HG02588 (cell line): ENCODE measurements around the gene PMAIP1.
A peak's percentile ranks its signal among the peaks of the same experiment; 100 is the strongest.

Experiments
- ATAC-seq: cut with Tn5 transposase; IDR thresholded peaks from one replicate; pipeline ENCODE4 v1.9.1; 2021; ENCODE audit warnings: mild to moderate bottlenecking, moderate library complexity; ENCODE audit not compliant: unreplicated experiment

Gene PMAIP1

DNA sequence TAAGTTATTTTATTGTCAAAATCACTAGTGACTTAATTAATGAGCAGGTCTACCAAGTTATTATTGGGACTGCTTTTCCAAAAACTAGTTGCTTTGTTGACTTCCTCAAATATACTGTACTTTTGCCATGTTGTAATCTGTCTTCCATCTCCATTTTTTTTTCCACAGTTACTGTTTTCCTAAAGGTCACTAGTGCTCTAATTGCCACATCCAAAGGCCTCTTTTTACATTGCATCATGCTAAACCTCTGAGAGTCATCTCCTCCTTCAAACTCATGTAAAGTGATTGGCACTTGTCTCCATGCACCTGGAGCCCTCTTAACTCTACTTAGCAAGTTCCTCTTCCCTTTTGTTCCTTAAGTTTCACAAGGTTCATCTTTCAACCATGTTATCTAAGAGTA is 11.8 kb downstream of the PMAIP1 start:
- ATAC-seq, result no peak

DNA sequence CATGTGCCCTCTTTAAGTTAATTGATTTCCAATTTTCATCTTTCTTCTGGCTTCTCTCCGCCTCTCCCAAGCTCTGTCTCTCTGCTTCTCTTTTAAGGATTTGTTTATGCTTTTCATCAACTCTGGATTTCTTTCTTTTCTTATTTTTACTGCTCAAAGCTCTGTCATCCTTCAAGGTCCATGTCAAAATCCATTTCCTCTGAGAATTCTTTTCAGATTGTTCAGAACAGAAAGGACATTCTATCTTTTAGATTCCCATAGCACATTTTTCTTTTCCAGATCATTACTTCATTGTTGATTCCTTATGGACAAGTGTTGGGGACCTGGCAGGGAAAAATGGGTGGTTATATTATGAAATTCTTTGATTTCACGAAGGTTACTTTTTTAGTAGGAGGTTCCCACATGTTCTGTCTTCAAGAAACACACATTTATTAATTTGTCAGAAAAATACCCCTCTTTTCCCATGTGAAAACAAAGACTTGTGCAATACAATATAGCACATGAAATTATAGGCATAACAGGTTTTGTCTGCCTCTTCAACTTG is 12.3 kb downstream of the PMAIP1 start:
- no peak for ATAC-seq

DNA sequence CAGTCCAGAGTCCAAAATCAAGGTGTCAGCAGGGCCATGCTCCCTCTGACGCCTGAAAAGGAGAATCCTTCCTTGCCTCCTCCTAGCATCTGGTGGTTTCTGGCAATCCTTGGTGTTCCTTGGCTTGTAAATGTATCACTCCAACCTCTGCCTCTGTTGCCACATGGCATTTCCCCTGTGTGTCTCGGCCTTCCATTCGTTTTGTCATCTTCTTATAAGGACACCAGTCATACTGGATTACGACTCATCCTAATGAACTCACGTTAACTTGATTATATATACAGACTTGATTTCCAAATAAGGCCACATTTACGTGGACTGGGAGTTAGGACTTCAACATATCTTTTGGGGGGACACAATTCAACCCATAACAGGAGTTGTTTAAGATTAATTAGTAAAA is 15.8 kb downstream of the PMAIP1 start:
- ATAC-seq, result no peak

DNA sequence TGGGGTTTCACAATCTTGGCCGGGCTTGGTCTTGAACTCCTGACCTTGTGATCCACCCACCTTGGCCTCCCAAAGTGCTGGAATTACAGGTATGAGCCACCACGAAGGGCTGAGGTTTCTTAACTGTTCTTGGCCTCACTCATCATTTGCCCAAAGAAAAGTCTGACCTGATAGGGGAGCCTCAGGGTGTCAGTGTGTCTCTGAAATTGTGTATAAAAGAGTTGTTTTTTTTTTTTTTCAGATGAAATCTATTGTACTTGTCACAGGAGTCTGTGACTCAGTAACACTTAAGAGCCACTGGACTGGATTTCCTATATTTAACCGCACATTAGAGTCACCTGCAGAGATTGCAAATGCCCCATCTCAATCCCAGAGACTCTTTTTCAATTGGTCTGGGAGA is 16.9 kb downstream of the PMAIP1 start:
- no peak for ATAC-seq

DNA sequence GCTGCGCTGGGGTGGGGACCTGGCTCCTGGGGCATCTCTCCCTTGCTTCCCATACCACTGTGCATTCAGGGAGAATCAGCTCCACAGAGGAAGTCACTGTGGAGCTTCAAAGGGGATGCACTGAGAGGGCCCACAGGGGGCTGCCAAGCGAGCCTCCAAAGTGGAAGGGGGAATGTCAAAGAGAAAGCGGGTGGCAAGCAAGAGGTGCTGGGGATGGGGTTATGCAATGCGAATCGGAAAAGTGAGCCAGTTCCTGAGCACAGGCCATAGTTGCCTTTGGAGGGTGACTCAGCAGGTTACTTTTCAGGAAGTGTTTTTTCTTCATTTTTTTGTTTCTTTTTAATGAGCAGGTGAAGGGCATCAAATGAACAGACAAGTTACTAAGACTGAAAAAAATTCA is 17.6 kb downstream of the PMAIP1 start:
- ATAC-seq, result no peak

DNA sequence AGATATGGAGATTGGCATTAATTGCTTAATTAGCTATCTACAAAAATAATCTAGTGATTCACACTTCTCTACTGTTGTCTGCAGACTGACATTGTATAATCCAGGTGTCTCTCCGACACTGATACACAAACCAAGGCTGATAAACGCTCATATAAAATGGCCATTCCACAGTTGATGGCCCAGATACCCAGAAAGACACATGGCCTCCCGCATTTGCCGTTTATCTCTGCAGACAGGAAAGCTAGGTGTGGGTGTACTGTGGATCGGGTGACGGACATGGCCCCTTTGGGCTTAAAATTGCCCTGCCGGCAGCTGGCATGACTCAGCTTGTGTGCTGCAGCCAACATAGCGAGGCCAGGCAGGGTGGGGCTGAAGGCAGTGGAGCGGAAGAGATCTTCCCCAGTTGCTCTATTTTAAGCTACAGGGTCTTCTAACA is 18.5 kb downstream of the PMAIP1 start:
- peak; percentile 48 for ATAC-seq

DNA sequence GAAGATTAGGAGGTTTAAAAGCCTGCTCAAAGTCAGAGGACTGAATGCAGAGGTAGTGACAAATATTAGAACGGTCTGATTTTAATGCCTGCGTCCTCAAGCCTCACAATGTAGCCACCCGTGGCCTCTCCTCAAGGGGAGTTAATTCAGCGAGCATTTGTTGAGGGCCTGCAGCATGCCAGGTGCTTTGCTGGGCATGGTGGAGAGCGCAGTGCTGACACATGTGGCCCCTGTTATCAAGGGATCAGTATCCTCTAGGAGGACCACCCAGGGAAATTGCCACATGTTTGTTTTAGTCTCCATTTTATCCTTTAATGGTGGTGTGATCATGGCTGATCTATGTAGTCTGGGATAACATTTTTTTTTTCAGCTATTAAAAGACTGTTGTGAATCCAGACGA is 19.2 kb downstream of the PMAIP1 start:
- ATAC-seq, result no peak

DNA sequence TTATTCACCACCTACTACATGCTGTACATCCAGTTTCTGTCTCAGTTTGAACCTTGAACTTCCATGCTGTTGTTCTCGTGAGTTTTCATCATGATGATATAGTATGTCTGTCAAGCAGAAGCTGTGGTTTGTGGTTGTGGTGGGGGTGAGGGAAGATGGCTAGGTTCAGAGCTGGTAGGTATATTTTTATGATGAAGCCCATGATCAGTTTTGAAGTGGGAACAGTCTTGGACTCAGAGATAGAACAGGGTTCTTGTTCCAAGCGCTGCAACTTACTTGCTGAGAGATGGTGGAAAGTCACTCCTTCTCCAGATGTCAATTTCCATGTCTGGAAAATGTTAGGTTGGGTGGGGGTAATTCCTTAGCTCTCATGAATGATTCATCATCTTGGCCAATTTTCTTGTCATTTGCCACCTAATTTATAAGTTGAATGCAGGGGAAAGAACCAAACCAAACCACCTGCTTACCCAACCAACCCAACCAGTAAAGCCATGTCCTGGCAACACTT is 21.6 kb downstream of the PMAIP1 start:
- ATAC-seq, result peak; percentile 40

DNA sequence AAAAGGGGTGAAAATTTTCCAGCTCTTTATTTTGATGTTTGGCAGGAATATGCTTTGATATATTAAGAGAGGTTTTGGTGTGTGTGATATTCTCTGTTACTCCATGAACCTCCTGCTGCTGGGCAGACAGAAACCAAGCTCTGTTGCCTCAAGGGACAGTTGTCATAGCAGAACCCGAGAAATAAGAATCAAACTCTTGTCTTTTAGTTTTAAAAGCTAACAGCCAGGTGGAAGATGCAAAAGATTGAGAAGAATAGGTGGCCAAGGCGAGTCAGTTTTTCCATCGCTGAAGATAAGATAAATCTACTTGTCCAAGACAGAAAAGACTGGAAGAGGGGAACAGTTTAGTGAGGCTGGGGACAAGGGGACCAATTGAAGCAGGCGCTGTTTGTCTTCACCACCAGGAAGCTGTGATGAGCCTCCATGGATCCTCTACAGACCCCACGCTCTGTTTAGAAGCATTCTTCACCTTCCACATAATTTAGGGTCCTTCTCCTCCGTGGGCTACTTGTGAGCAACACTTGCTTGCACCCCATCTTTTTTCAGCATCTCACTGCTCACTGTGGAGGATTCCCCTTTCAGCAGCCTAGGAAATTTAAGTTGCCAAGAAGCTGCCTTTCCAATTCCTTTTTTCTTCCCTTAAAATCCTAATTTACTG is 23.9 kb downstream of the PMAIP1 start:
- peak; percentile 36 for ATAC-seq

DNA sequence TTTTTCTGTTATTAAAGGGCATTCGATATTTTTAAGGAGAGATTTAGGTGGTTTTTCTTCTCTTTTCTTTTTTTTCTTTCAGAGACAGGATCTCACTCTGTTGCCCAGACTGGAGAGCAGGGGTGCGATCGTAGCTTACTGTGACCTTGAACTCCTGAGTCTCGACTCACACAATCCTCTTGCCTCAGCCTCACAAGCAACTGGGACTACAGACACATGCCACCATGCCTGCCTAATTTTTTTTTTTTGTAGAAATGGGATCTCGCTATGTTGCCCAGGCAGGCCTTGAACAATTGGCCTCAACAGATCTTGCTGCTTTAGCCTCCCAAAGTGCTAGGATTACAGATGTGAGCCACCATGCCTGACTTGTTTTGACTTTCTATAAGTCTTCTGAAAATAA is 26.3 kb downstream of the PMAIP1 start:
- no peak for ATAC-seq

DNA sequence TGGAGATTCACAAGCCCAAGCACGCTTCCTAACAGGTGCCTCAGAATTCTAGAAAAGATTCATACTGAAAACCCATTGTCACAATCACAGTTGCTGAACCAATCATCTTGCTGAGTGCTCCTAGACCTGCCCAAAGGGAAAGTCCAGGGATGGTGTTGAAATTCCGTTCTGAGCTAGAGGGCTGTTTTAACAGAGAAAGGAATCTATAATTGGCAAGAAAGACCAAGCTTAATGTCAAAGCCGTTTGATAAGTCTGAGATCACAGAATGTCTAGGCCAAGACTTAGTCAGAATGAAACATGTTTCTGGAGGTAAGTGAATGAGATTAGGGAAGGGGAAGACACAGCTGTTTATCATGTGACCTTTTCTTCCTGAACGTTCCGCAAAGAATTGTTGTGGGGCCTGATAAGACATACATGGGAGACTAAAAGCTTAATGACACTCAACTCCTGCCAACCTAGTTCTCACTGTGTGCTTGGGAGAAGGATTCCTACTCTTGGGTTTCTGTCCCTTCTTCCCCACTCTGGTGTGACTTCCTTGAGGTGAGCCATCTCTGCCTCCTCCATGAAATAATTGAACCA is 27.5 kb downstream of the PMAIP1 start:
- peak; percentile 73 for ATAC-seq

DNA sequence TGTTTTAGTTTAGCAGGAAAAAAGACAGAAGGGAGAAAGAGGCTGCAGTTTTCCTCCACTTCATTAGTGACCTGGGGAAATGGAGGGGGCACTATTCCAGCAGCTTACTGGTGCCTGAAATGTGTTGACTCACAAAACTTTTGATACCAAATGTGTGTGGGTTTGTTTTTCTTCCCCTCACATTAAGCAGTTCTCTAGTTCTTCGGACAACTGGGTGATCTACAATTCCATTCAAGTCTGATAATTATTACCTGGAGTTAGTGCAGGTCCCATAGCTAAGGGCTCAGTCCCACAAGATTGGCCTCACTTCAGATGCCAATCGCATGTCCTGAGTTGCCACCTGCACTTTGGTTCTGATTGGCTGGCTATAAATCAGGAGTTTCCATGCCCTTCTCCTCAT is 28.4 kb downstream of the PMAIP1 start:
- no peak for ATAC-seq

DNA sequence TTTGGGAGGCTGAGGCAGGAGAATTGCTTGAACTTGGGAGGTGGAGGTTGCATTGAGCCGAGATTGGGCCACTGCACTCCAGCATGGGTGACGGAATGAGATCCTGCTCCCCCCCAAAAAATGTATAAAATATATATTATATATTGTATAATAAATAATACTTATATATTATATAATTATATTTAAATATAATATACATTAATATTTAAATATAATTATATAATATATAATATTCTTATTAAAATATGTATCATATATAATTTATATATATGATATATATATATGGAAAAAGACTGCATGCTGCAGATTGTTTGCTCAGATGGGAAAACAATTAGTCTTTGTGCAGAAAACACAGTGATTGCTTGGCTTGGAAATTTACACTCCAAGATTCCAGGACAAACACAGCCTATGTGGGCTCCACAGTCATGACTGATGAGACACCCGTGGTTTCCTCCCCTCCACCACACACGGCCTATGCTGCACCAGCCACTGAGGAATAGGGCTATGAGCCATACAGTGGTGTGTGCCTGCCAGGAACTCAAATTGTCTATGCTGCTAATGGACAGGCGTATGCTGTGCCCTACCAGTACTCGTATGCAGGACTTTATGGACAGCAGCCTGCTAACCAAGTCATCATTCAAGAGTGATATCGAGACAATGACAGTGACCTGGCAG is 30.0 kb downstream of the PMAIP1 start:
- no peak for ATAC-seq

DNA sequence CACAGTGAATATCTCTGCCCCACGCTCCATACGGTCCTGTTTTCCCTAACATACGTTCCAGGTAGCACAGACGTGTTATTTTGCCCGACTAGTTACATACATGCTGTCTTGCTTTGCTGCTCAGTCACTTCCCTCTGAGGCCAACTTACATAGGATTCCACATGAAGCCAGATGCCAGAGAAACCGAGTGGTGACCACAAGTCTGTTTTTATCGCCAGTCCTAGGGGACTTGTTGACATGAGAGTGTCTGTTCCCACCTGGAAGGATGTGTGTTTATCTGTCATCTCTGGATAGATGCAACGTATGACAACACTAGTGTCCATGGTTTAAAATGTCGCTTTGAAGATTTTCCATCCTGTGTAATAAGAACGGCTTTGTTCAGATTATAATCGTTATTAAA is 32.6 kb downstream of the PMAIP1 start:
- ATAC-seq, result no peak

DNA sequence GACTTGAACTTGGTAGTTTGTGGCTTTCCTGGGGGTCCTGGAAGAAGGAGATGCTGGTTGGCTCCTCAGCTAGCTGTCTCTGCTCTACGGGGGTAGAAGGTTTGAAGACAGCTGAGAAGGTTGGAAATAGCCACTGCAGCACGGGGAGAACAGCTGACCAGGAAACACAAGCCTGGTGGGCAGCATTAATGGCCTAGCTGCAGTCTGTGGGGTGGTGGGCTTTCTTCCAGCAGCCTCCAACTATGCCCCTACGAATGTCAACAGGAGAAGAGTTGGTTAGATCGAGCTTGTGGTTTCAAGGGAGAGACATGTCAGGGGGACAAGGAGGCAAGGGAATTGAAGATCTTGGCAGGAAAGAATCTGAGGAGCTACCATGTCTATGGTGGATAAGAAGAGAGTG is 38.9 kb downstream of the PMAIP1 start:
- no peak for ATAC-seq

DNA sequence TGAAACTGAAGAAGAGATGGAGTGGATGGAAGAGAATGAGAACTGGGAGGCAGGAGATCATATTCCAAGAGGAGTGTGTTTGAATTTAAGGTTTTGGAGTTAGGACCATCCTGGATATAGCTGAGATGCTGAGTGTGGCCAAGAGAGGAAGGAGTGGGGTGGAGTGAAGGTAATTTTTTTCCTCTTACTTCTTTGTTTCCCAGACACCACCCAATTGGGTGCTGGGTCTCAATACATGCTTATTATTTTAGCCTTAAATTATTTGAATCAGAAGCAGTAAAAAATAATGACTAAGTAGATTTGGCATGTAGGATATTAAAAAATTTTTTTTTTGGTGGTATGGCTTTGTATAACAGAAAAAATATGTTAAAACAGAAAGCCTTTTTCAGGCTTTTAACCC is 39.3 kb downstream of the PMAIP1 start:
- no peak for ATAC-seq

DNA sequence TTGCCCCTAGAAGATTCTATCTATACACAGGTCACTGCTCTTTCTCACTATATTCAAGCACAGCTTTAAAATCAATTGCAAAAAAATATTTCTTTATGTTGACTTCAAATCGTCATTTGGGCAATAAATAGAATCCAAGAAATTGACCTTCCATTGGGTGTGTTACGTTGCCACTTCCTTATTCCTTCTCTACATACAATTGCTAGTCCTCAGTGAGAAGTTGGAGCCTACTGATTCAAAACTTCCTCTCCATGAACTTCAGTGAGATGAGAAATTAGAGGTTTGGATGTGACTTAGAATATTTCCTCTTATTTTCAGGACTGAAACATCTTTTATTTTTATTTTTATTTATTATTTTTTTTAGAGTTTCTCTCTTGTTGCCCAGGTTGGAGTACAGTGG is 40.3 kb downstream of the PMAIP1 start:
- no peak for ATAC-seq

DNA sequence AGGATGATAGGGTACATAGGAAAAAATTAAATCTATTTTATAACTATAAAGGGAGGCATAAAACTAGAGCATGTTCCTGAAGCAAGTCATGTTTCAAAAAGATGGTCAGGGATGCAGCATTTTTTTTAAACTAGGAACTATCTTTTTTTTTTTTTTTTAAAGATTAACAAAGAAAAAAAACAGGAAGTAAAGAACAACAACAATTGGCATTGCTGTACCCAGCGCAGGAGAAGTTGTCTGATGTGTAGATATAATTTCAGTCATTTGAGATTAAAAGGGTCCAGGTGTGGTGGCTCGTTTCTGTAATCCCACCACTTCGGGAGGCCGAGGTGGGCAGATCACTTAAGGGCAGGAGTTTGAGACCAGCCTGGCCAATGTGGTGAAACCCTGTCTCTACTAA is 41.5 kb downstream of the PMAIP1 start:
- ATAC-seq, result no peak

DNA sequence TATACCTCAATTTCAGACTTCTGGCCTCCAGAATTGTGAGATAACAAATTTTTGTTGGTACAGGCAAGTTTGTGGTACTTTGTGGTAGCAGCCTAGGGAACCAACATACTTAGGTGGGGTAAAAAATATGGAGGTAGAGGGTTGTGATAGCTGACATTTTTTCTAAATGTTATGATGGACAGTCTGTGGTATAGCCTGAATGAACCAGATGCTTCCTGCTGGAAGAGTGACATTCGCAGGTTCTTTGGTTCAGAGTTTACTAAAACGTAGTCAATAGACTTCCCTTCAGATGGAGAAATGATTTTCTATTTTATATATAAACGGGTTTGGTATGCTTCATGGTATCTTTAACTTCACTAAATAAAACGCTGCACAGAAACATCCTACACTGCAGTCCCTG is 42.8 kb downstream of the PMAIP1 start:
- ATAC-seq, result no peak

DNA sequence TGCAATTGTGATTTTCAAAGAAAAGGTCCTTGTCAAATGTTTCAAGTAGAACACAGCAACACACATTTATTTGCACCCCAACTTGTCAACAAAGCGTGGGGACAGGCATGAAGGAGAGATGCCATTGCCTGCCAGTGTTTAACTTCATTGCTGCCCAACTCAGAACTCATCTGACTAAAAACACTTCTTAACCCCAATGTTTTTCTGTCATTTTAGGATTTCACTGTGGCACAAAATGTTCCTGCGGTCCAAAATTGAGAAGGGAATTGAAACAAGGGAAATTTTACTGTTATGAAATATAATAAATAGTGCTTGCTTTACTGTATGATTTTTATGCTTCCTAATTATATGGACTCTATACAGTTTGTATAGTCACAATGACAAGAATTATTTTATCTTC is 45.7 kb downstream of the PMAIP1 start:
- no peak for ATAC-seq

DNA sequence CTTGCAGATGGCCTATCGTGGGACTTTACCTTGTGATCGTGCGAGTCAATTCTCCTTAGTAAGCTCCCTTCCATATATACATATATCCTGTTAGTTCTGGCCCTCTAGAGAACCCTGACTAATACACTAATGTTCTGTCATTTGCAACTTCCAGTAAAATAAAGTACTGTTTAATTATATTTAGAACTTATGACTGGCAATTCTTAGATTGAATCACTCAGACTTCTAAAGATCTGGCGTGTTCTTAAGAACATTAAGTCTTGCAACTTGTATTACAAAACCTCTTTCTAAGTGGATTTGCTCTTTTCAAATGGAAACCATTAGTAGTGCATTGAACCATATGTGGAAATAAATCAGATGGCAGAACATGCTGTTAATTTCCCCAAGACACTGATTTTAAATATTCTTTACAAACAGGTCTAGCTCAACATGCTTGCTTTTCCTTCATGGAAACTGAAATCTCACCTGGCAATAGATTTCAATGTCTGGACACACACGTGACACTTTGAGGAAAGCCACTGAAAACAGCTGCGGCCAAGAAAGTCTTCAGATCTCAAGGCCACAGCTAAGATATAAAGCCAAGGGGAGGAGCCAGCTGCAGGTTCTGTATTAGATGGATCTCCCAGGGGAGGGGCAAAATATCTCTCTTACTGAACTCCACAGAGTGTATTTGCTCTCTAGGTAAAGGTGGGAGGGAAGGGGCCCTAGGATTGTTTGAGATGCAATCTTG is 50.6 kb downstream of the PMAIP1 start:
- ATAC-seq, result no peak
